Fibroblast of villous mesenchyme (primary cell): ENCODE results near the gene GHSR. TPM values are rescaled to one million over a fixed set of nuclear protein-coding genes. Genes with fewer than 3 reads are reported as not detected.

Source experiments
- DNase-seq: peaks from one replicate; pipeline ENCODE4 v3.0.0-alpha.2; 2010; ENCODE audit warnings: low read depth
- H3K4me3 ChIP-seq: 2 replicates; pipeline ENCODE4 v1.5.1; 2011; ENCODE audit warnings: low read depth, mild to moderate bottlenecking, low read length
- CTCF ChIP-seq: IDR thresholded peaks from 2 replicates; pipeline ENCODE4 v1.5.1; 2012; ENCODE audit warnings: low read depth, mild to moderate bottlenecking, low read length; ENCODE audit not compliant: insufficient read depth
- total RNA-seq: library from RNA; depleted of rRNA; stranded (reverse); fragments of >200 nt; gene quantifications from 2 replicates; pipeline ENCODE4 v1.2.3, GENCODE V29; 2012

Gene GHSR
- total RNA-seq, 1 donor = not detected

- H3K4me3 ChIP-seq = no peak overlapping the region
- DNase-seq = no peak
- TF ChIP-seq CTCF = no peak
These were observed 8.1 kb upstream of the GHSR start for GRCh38 chr3:172456404-172456803.

GRCh38 chr3:172454180-172454579 is 5.9 kb upstream of the GHSR start:
- H3K4me3 ChIP-seq = no peak overlapping the region
- DNase-seq = no peak
- TF ChIP-seq CTCF = no peak

- DNase-seq = peak; percentile 35
- no peak overlapping the region for H3K4me3 ChIP-seq
- TF ChIP-seq CTCF = no peak
These were observed 1.4 kb upstream of the GHSR start for GRCh38 chr3:172449466-172450149.

GRCh38 chr3:172448661-172449465 is 607 bp upstream of the GHSR start:
- no peak for TF ChIP-seq CTCF
- no peak overlapping the region for H3K4me3 ChIP-seq
- no peak for DNase-seq

GRCh38 chr3:172446198-172446597 is 2.1 kb downstream of the GHSR start:
- no peak for TF ChIP-seq CTCF
- no peak overlapping the region for H3K4me3 ChIP-seq
- DNase-seq = no peak

- TF ChIP-seq CTCF = no peak
- no peak overlapping the region for H3K4me3 ChIP-seq
- DNase-seq = no peak
These were observed 3.4 kb downstream of the GHSR start for GRCh38 chr3:172444821-172445220.
